Mucosa of stomach (tissue), 1 donor: ENCODE data around the gene PCBD1.
"Not testable (repeated sequence)": the region's sequence is repeated elsewhere in the genome, so short reads cannot be mapped to it uniquely, and the experiment has no call there.

Source experiments
- H3K27me3 ChIP-seq: one replicate; pipeline ENCODE4 v1.7.0; 2013; ENCODE audit warnings: mild to moderate bottlenecking, low read length; ENCODE audit not compliant: control insufficient read depth, insufficient read depth
- H3K36me3 ChIP-seq: one replicate; pipeline ENCODE4 v1.7.0; 2013; ENCODE audit warnings: low read length; ENCODE audit not compliant: control insufficient read depth, insufficient read depth
- H3K4me1 ChIP-seq: one replicate; pipeline ENCODE4 v1.7.0; 2013; ENCODE audit warnings: mild to moderate bottlenecking, low read length; ENCODE audit not compliant: control insufficient read depth, insufficient read depth
- H3K4me3 ChIP-seq: one replicate; pipeline ENCODE4 v1.7.0; 2013; ENCODE audit warnings: low read length
- H3K9ac ChIP-seq: one replicate; pipeline ENCODE4 v1.7.0; 2013; ENCODE audit warnings: mild to moderate bottlenecking, low read length, moderate library complexity
- H3K9me3 ChIP-seq: one replicate; pipeline ENCODE4 v1.7.0; 2013; ENCODE audit warnings: mild to moderate bottlenecking, low read length, moderate library complexity; ENCODE audit not compliant: control insufficient read depth
- donor health status: Pancreatic carcinoma.

PCBD1 gene

GRCh38 chr10:70874061-70874460 is 14.3 kb downstream of the PCBD1 start:
- H3K27me3 ChIP-seq, result no peaks in the 10 kb centered on the region
- no peak overlapping the region for H3K9ac ChIP-seq
- peaks cover 4% of the 10 kb centered on the region for H3K36me3 ChIP-seq
- H3K4me1 ChIP-seq, result no peaks in the 10 kb centered on the region
- H3K9me3 ChIP-seq, result no peaks in the 10 kb centered on the region
- H3K4me3 ChIP-seq, result no peak overlapping the region

DNA sequence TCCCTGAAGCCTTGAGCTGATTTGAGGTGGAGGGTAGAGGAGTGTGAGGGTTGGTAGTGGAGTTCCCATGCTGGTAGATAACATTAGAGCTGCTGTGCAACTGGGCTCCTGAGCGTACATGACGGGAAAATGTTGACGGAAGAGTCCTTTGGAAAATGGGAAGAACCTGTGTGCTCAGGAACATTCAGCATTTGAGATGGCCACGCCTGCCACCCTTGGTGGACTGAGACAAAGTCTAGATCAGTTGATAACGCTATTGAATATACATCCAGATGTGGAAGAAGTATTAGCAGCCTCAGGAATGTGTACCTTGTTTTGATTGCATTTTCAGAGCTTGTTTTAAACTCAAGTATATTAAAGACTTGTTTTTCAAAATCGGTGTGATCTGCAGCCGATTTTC is 16.1 kb downstream of the PCBD1 start:
- no peaks in the 10 kb centered on the region for H3K4me1 ChIP-seq
- H3K27me3 ChIP-seq, result no peaks in the 10 kb centered on the region
- no peak overlapping the region for H3K9ac ChIP-seq
- H3K36me3 ChIP-seq, result peaks cover 4% of the 10 kb centered on the region
- H3K4me3 ChIP-seq, result no peak overlapping the region
- H3K9me3 ChIP-seq, result no peaks in the 10 kb centered on the region

DNA sequence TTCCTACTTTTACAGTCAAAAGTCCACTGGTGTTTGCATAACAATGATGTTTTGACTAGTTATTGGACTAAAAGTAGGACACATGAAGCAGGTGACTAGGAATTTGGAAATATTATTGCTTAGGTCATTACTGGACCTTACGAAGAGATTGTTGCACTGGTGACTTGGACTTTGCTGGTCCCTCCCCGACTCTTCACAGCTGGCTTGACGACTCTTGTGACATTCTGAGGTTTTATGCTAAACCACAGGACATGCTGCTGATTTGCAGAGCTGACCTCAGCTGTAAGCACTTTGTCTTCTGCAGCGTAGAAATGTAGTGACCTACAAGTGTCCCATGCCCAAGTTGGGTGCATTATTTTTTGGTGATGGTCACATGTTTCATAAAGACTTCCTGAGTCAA is 21.9 kb downstream of the PCBD1 start:
- no peaks in the 10 kb centered on the region for H3K36me3 ChIP-seq
- no peaks in the 10 kb centered on the region for H3K27me3 ChIP-seq
- no peaks in the 10 kb centered on the region for H3K4me1 ChIP-seq
- no peaks in the 10 kb centered on the region for H3K9me3 ChIP-seq
- no peak overlapping the region for H3K4me3 ChIP-seq
- no peak overlapping the region for H3K9ac ChIP-seq

DNA sequence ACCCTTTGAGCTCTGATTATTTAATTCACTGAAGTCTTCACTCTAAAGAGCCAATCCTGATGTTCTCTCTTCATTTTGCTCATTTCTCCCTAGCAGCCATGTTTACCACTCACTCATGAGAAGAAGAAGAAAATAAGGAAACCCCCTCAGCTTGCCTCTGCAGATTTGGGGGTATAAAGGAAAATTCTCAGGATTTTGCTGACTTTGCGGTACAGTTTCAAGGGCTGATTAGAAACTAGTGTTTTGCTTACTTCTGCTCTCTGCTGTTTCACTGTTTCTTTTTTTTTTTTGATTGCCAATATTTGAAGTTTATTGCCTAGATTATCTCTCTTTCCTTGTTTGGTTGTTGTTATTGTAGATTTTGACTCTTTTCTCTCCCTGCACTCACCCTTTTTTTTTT is 23.4 kb downstream of the PCBD1 start:
- no peaks in the 10 kb centered on the region for H3K27me3 ChIP-seq

GRCh38 chr10:70863470-70864160 is 24.8 kb downstream of the PCBD1 start:
- H3K4me3 ChIP-seq, result no peak overlapping the region
- H3K9ac ChIP-seq, result no peak overlapping the region
- H3K4me1 ChIP-seq, result no peaks in the 10 kb centered on the region
- H3K36me3 ChIP-seq, result peaks cover 4% of the 10 kb centered on the region
- H3K9me3 ChIP-seq, result no peaks in the 10 kb centered on the region
- H3K27me3 ChIP-seq, result no peaks in the 10 kb centered on the region

More for the DNA sequence above, 23.4 kb downstream of the PCBD1 start:
- H3K9me3 ChIP-seq, result no peaks in the 10 kb centered on the region
- H3K9ac ChIP-seq, result no peak overlapping the region
- H3K4me1 ChIP-seq, result no peaks in the 10 kb centered on the region
- H3K36me3 ChIP-seq, result peaks cover 4% of the 10 kb centered on the region
- H3K4me3 ChIP-seq, result no peak overlapping the region

- H3K36me3 ChIP-seq, H3K9ac ChIP-seq, H3K4me1 ChIP-seq, H3K27me3 ChIP-seq, H3K9me3 ChIP-seq, H3K4me3 ChIP-seq: not testable (repeated sequence)
Observed at GRCh38 chr10:70861495-70862197, 26.7 kb downstream of the PCBD1 start.

- Histone ChIP-seq H3K36me3 (peaks cover 4% of the 10 kb centered on the region), H3K4me3 (no peak overlapping the region), H3K9me3 (no peaks in the 10 kb centered on the region), H3K9ac (no peak overlapping the region), H3K4me1 (no peaks in the 10 kb centered on the region), H3K27me3 (no peaks in the 10 kb centered on the region)
Observed at GRCh38 chr10:70858759-70859158, 29.6 kb downstream of the PCBD1 start.

DNA sequence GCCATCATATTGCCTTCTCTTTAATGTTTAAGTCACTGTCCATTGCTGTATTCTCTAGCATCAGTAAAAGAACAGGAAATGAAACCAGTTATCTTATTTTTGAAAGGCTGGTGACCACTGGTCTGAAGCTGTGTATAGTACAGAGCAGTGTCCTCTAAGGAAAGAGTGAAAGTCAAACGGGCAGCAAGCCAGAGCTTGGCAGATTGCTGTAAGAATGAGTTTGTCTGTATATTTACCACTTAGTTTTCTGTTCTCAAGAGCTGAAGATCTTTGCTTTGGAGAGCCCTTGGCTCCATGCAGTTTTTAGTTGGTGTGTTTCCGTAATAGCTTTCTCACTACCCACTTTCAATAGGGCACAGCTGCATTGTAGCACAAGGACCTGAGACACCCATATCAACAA is 31.9 kb downstream of the PCBD1 start:
- no peaks in the 10 kb centered on the region for H3K9me3 ChIP-seq
- peaks cover 4% of the 10 kb centered on the region for H3K36me3 ChIP-seq
- no peak overlapping the region for H3K9ac ChIP-seq
- H3K4me1 ChIP-seq, result peaks cover 8% of the 10 kb centered on the region
- no peaks in the 10 kb centered on the region for H3K27me3 ChIP-seq
- H3K4me3 ChIP-seq, result no peak overlapping the region

GRCh38 chr10:70853457-70853856 is 34.9 kb downstream of the PCBD1 start:
- Histone ChIP-seq H3K9ac (no peak overlapping the region), H3K4me3 (no peak overlapping the region), H3K9me3 (no peaks in the 10 kb centered on the region), H3K27me3 (no peaks in the 10 kb centered on the region), H3K36me3 (no peaks in the 10 kb centered on the region), H3K4me1 (peaks cover 11% of the 10 kb centered on the region)

- Histone ChIP-seq H3K9me3 (no peaks in the 10 kb centered on the region), H3K9ac (no peak overlapping the region), H3K27me3 (no peaks in the 10 kb centered on the region), H3K4me3 (no peak overlapping the region), H3K4me1 (peaks cover 11% of the 10 kb centered on the region), H3K36me3 (no peaks in the 10 kb centered on the region)
Observed at GRCh38 chr10:70853038-70853437, 35.3 kb downstream of the PCBD1 start.

- peaks cover 11% of the 10 kb centered on the region for H3K4me1 ChIP-seq
- no peaks in the 10 kb centered on the region for H3K36me3 ChIP-seq
- H3K9ac ChIP-seq, result no peak overlapping the region
- no peaks in the 10 kb centered on the region for H3K9me3 ChIP-seq
- no peak overlapping the region for H3K4me3 ChIP-seq
- no peaks in the 10 kb centered on the region for H3K27me3 ChIP-seq
Observed at GRCh38 chr10:70851597-70852475, 36.5 kb downstream of the PCBD1 start.

DNA sequence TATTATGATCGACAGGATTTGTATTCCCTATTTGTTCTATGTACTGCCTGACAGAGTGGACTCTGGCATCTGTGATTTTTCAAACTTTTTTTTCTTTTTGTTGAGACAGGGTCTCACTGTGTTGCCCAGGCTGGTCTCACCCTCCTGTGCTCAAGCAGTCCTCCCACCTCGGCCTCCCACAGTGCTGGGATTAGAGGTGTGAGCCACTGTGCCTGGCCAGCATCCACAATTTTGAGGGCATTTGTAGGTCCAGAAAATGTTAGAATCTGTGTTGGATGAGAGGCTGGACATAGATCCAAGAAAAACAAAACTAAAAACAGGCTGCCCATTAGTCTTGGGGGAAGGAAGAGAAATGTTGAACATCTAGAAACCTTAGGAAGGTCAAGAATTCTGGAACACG is 38.3 kb downstream of the PCBD1 start:
- no peak overlapping the region for H3K4me3 ChIP-seq
- no peaks in the 10 kb centered on the region for H3K9me3 ChIP-seq
- no peaks in the 10 kb centered on the region for H3K36me3 ChIP-seq
- H3K4me1 ChIP-seq, result peaks cover 11% of the 10 kb centered on the region
- no peaks in the 10 kb centered on the region for H3K27me3 ChIP-seq
- H3K9ac ChIP-seq, result no peak overlapping the region
